ENCODE results near the gene SCPEP1.
"Not testable (repeated sequence)": the region's sequence is repeated elsewhere in the genome, so short reads cannot be mapped to it uniquely, and the experiment has no call there.

The SCPEP1 gene

GRCh38 chr17:56977673-56978395 lies at the start of gene SCPEP1:
Gene SCPEP1, plus strand, starts transcription at chr17:56978131. Its CDS starts 29 bp downstream, at chr17:56978160.
- peak; percentile 92 for DNase-seq

GRCh38 chr17:56928586-56928985 lies 49.3 kb upstream of the SCPEP1 start:
- DNase-seq: no peak

GRCh38 chr17:56929362-56929969 lies 48.5 kb upstream of the SCPEP1 start:
- DNase-seq: peak; percentile 28

GRCh38 chr17:56930739-56931337 lies 47.1 kb upstream of the SCPEP1 start:
- DNase-seq: no peak

GRCh38 chr17:56933151-56933745 lies 44.7 kb upstream of the SCPEP1 start:
- no peak for DNase-seq

- no peak for DNase-seq
Measured at GRCh38 chr17:56933868-56934267, 44.1 kb upstream of the SCPEP1 start.

- DNase-seq: no peak
Measured at GRCh38 chr17:56934280-56934679, 43.7 kb upstream of the SCPEP1 start.

- no peak for DNase-seq
Measured at GRCh38 chr17:56935461-56935860, 42.5 kb upstream of the SCPEP1 start.

- no peak for DNase-seq
Measured at GRCh38 chr17:56936697-56937322, 41.1 kb upstream of the SCPEP1 start.

GRCh38 chr17:56937687-56938086 lies 40.2 kb upstream of the SCPEP1 start:
- DNase-seq: peak; percentile 44

- not testable (repeated sequence) for DNase-seq
Measured at GRCh38 chr17:56938206-56938605, 39.7 kb upstream of the SCPEP1 start.

- DNase-seq: peak; percentile 91
Measured at GRCh38 chr17:56939869-56940484, 38.0 kb upstream of the SCPEP1 start.

GRCh38 chr17:56943505-56944125 lies 34.3 kb upstream of the SCPEP1 start:
- no peak for DNase-seq

GRCh38 chr17:56945938-56946505 lies 31.9 kb upstream of the SCPEP1 start:
- DNase-seq: no peak

GRCh38 chr17:56947741-56948140 lies 30.2 kb upstream of the SCPEP1 start:
- DNase-seq: no peak

GRCh38 chr17:56948491-56948890 lies 29.4 kb upstream of the SCPEP1 start:
- no peak for DNase-seq

- no peak for DNase-seq
Measured at GRCh38 chr17:56949595-56949994, 28.3 kb upstream of the SCPEP1 start.

- DNase-seq: no peak
Measured at GRCh38 chr17:56956992-56957391, 20.9 kb upstream of the SCPEP1 start.

GRCh38 chr17:56960596-56961538 lies 17.1 kb upstream of the SCPEP1 start, which contains the start of gene COIL:
Gene COIL, minus strand, starts transcription at chr17:56961050. Its CDS starts 31 bp downstream, at chr17:56961019.
- peak; percentile 95 for DNase-seq

- DNase-seq: not testable (repeated sequence)
Measured at GRCh38 chr17:56965241-56965640, 12.7 kb upstream of the SCPEP1 start.

GRCh38 chr17:56965681-56966080 lies 12.2 kb upstream of the SCPEP1 start:
- DNase-seq: not testable (repeated sequence)
